Mesothelial cell of epicardium (in vitro differentiated cells): ENCODE results near the gene CCR7. TPM values are rescaled to one million over a fixed set of nuclear protein-coding genes. Genes with fewer than 3 reads are reported as not detected.
A peak's percentile ranks its signal among the peaks of the same experiment; 100 is the strongest.

ENCODE experiments used
- DNase-seq, 2 experiments: peaks; one replicate each; pipeline ENCODE4 v3.0.0; 2021; ENCODE audit warnings: low spot score in 2 of 2; ENCODE audit not compliant: unreplicated experiment in 2 of 2
- H3K27ac Mint-ChIP-seq: 2 replicates; pipeline ENCODE4 v1.8.0; 2021; ENCODE audit warnings: mixed read lengths
- H3K27me3 Mint-ChIP-seq: 2 replicates; pipeline ENCODE4 v1.8.0; 2021; ENCODE audit warnings: low read depth, mixed read lengths
- H3K36me3 Mint-ChIP-seq: 2 replicates; pipeline ENCODE4 v1.8.0; 2021; ENCODE audit warnings: mixed read lengths
- H3K4me1 Mint-ChIP-seq: 2 replicates; pipeline ENCODE4 v1.8.0; 2021; ENCODE audit warnings: mixed read lengths
- H3K4me3 Mint-ChIP-seq: 2 replicates; pipeline ENCODE4 v1.8.0; 2021; ENCODE audit warnings: mild to moderate bottlenecking, moderate library complexity, mixed read lengths
- H3K9me3 Mint-ChIP-seq: 2 replicates; pipeline ENCODE4 v1.8.0; 2021; ENCODE audit warnings: mixed read lengths
- CTCF ChIP-seq: fragments of 200-600 bp; sonication (generic); IDR thresholded peaks from one replicate; pipeline ENCODE4 v1.5.0; 2021; ENCODE audit warnings: antibody characterized with exemption; ENCODE audit not compliant: unreplicated experiment
- total RNA-seq: library from RNA; stranded (reverse); gene quantifications from 3 replicates; pipeline ENCODE4 v1.2.1, GENCODE V29; 2021

CCR7 gene
- total RNA-seq, 1 donor from 2014 or later, result 0.09 TPM

DNA sequence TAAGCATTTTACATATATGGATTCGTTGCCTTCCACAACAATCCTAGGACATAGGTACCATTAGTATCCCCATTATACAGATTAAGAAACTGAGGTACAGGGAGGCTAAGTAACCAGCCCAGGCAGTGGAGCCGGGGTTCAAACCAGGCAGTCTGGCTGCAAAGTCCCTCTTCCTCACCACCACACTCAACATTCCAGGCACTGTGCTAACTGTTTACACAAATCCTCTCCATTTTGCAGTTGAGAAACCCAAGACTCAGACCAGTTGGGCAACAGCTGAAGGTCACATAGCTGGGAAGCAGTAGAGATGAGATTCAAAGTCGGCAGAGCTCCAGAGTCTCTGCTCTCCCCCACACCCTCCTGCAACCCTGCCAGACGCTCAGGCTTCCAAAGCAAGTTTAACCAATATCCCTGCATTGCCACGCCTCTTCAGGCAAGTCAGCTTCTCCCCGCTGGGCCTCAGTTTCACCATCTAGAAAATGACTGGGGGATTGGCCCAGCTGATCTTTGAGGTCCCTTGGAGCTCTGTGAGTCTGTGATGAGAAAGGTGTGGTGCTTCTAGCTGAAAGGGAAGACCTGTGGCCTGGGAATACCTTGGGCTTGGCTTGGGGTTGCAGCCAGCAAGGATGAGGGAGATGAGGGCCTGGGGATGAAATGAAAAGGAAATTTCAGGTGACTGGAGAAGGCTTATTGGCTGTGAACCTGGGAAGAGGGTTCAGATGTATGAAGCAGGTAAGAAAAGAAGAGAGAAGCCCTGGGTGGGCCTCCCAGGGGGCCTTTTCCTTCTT is 14.0 kb downstream of the CCR7 start:
- Mint-ChIP-seq H3K36me3 (no peaks in the 10 kb centered on the region), H3K4me3 (no peak overlapping the region), H3K9me3 (no peaks in the 10 kb centered on the region), H3K4me1 (peaks cover 41% of the 10 kb centered on the region), H3K27me3 (no peaks in the 10 kb centered on the region), H3K27ac (peak overlapping the region; percentile 19)
- DNase-seq, result peak; percentile 12 to 28
- no peak for TF ChIP-seq CTCF

DNA sequence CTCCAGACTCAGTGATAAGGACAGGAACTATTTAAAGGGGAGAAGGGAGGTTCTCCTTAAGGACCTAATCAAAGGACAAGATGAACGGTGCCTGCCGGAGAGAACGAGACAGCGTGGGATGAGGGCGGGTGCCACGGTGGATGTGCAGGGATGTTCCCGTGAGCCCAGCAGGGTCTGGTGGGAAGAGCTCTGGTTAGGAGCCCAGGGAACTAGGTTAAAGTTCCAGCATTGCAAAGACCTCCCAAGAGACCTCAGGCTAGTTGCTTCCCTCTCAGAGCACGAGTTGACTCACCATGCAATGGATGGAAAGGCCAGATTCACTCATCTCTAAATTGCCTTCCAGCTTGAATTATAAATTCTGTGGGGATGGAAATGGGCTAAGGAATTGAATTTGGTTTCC is 14.7 kb downstream of the CCR7 start:
- peak in 1 of 2 experiments; percentile 19 for DNase-seq
- Mint-ChIP-seq H3K9me3 (no peaks in the 10 kb centered on the region), H3K4me3 (no peak overlapping the region), H3K27me3 (no peaks in the 10 kb centered on the region), H3K4me1 (peaks cover 41% of the 10 kb centered on the region), H3K27ac (no peak overlapping the region), H3K36me3 (no peaks in the 10 kb centered on the region)
- no peak for TF ChIP-seq CTCF

DNA sequence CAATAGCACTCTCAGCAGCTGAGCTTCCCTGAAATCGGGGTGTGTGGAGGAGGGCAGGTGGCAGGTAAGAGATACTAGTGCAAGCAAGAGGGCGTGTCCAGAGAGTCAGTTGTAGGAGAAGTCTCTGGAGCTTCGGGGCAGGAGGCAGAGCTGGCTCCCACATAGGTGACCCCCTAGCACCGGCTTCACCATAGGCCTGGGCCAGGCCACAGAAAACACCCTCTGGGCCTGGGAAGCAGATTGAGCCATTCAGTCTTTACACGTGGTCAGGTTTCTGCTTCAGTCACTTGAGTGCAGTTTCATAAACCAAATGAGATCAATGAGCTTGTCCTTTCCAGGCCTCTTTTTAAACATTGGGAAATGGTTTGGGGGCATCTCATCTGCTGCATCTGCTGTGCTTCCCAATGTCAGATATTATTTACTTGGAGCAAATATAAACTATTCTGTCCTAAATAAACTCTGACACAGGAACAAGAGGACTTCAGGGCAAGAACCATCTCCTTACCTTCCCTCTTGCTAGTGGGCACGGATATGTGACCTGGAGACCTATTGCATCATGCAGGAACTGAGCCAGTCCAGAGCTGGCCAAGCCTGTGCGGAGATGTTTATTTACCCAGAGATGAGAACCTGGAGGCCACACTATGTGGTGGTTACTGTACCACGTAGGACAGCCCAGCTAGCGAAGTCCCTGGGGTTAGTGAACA is 16.1 kb downstream of the CCR7 start:
- DNase-seq, result peak in 1 of 2 experiments; percentile 36
- no peak for TF ChIP-seq CTCF
- Mint-ChIP-seq H3K27ac (peak overlapping the region; percentile 66), H3K4me1 (peaks cover 42% of the 10 kb centered on the region), H3K4me3 (no peak overlapping the region), H3K27me3 (no peaks in the 10 kb centered on the region), H3K36me3 (no peaks in the 10 kb centered on the region), H3K9me3 (no peaks in the 10 kb centered on the region)

- no peak for TF ChIP-seq CTCF
- H3K4me3 Mint-ChIP-seq, result no peak overlapping the region
- peak overlapping the region; percentile 17 for H3K27ac Mint-ChIP-seq
- H3K36me3 Mint-ChIP-seq, result no peaks in the 10 kb centered on the region
- no peaks in the 10 kb centered on the region for H3K9me3 Mint-ChIP-seq
- peak in 1 of 2 experiments; percentile 34 for DNase-seq
- no peaks in the 10 kb centered on the region for H3K27me3 Mint-ChIP-seq
- H3K4me1 Mint-ChIP-seq, result peaks cover 40% of the 10 kb centered on the region
These were observed 16.7 kb downstream of the CCR7 start for GRCh38 chr17:40548491-40548981.

DNA sequence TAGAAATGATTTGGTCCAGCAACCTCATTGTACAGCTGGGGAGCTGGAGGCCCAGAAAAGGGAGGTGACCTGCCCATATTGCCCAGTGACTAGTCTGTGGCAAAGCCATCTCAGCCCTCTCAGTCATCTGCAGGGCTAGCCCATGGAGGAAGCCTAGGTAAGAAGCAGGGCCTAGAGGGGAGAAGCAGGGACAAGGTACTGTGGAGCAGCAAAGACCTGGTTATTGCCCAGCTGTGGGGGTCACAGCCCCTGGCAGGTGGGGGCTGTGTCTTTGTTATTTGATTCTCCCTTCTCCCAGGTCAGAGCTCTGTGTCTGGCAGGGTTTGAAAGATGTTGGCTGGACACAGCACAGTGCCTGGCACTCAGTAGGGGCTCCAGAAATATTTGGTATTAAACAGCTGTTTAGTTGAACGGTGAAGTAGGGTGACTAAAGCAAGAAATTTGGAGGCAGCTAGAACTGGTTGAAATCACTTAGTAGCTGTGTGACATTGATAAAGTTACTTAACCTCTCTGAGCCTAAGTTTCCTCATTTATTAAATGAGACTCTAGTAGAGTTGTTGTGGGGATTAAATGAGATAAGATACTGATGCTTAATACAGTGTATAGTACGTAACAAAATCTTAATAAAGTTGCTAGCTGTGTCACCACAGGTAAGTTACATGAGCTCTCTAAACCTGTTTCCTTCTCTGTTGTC is 17.3 kb downstream of the CCR7 start:
- no peak for DNase-seq
- Mint-ChIP-seq H3K9me3 (no peaks in the 10 kb centered on the region), H3K27me3 (no peaks in the 10 kb centered on the region), H3K4me1 (peaks cover 44% of the 10 kb centered on the region), H3K4me3 (no peak overlapping the region), H3K36me3 (no peaks in the 10 kb centered on the region), H3K27ac (peak overlapping the region; percentile 12)
- TF ChIP-seq CTCF, result no peak
